A549 (cell line): Measurements from ENCODE around the gene OSBPL2. TPM values are rescaled to one million over a fixed set of nuclear protein-coding genes. Genes with fewer than 3 reads are reported as not detected.
A peak's percentile ranks its signal among the peaks of the same experiment; 100 is the strongest.

Experiments
- ATAC-seq, 2 experiments: fragments of 200-7000 bp in 1 of 2; fragments of >200 bp in 1 of 2; cut with Nextera tagmentation in 1 of 2; cut with Tn5 transposase in 1 of 2; 3 replicates each; pipeline versions ENCODE4 v1.8.0 to v1.9.1; 2018 to 2020; ENCODE audit warnings: mild to moderate bottlenecking in 1 of 2, moderate library complexity in 1 of 2
- CTCF ChIA-PET: fragments of 300-600 bp; sonication (Branson Sonifier 250); formaldehyde crosslinking; extraction: SDS; loops from one replicate; lab custom pipeline; 2021; ENCODE audit warnings: antibody characterized with exemption, inconsistent platforms; lab: Yijun Ruan, JAX
- POLR2A ChIA-PET: fragments of 350-600 bp; formaldehyde crosslinking; extraction: SDS; loops from one replicate; lab custom pipeline; 2021; ENCODE audit warnings: antibody characterized with exemption, inconsistent platforms; lab: Yijun Ruan, JAX
- DNase-seq, 2 experiments: peaks; one replicate each; pipeline versions ENCODE4 v3.0.0 to v3.0.0-alpha.2; 2011 to 2016; ENCODE audit warnings: low read depth in 1 of 2, low spot score in 1 of 2
- FAIRE-seq: peaks from 2 replicates; lab custom pipeline; 2011; peaks lifted over from hg19 to GRCh38; lab: Jason Lieb, UNC
- H3K27ac ChIP-seq, 2 experiments: fragments of >200 bp; sonication (Bioruptor Twin); formaldehyde crosslinking; 3 replicates each; pipeline ENCODE4 v1.5.1; 2016 to 2017
- H3K4me1 ChIP-seq: fragments of >200 bp; sonication (Bioruptor Twin); formaldehyde crosslinking; 3 replicates; pipeline ENCODE4 v1.6.1; 2016
- H3K4me2 ChIP-seq: fragments of >200 bp; sonication (Bioruptor Twin); formaldehyde crosslinking; 3 replicates; pipeline ENCODE4 v1.6.1; 2016
- H3K4me3 ChIP-seq: fragments of >200 bp; sonication (Bioruptor Twin); formaldehyde crosslinking; 3 replicates; pipeline ENCODE4 v1.5.1; 2016
- H3K9me3 ChIP-seq: fragments of >200 bp; sonication (Bioruptor Twin); formaldehyde crosslinking; 3 replicates; pipeline ENCODE4 v1.6.1; 2016
- CEBPB ChIP-seq, 2 experiments: fragments of >200 bp in 1 of 2; sonication (Bioruptor Twin) in 1 of 2; formaldehyde crosslinking in 1 of 2; IDR thresholded peaks; 2 replicates each; pipeline ENCODE4 v1.6.1; 2012 to 2016
- CHD2 ChIP-seq: fragments of 150-350 bp; IDR thresholded peaks from 2 replicates; pipeline ENCODE4 v1.6.1; 2014; ENCODE audit warnings: low read length; ENCODE audit not compliant: partially characterized antibody
- EHF ChIP-seq: fragments of 250-450 bp; sonication (Bioruptor Pico); IDR thresholded peaks from 2 replicates; pipeline ENCODE4 v1.5.0; 2020; ENCODE audit warnings: mild to moderate bottlenecking
- EP300 ChIP-seq, 2 experiments: fragments of >200 bp; sonication (Bioruptor Twin); formaldehyde crosslinking; IDR thresholded peaks; 2 replicates in 1 of 2; 3 replicates in 1 of 2; pipeline ENCODE4 v1.6.1; 2016 to 2017
- FOSB ChIP-seq: fragments of 250-450 bp; sonication (Bioruptor Pico); IDR thresholded peaks from 2 replicates; pipeline ENCODE4 v1.5.0; 2020; ENCODE audit warnings: mild to moderate bottlenecking, moderate library complexity
- HDAC2 ChIP-seq: fragments of 200-600 bp; sonication (generic); IDR thresholded peaks from 2 replicates; pipeline ENCODE4 v1.6.1; 2016
- HEYL ChIP-seq: fragments of 250-450 bp; sonication (Bioruptor Pico); IDR thresholded peaks from 2 replicates; pipeline ENCODE4 v1.8.0; 2021; ENCODE audit warnings: mild to moderate bottlenecking, moderate library complexity
- HOXA7 ChIP-seq: fragments of 250-450 bp; sonication (Bioruptor Pico); IDR thresholded peaks from 2 replicates; pipeline ENCODE4 v1.5.0; 2020; ENCODE audit warnings: mild to moderate bottlenecking, moderate library complexity
- JUN ChIP-seq, 2 experiments: fragments of >200 bp; sonication (Bioruptor Twin); formaldehyde crosslinking; IDR thresholded peaks; 2 replicates in 1 of 2; 3 replicates in 1 of 2; pipeline ENCODE4 v1.6.1; 2016 to 2017
- KDM5A ChIP-seq: fragments of 200-600 bp; sonication (generic); IDR thresholded peaks from 2 replicates; pipeline ENCODE4 v1.6.1; 2016; ENCODE audit warnings: antibody characterized with exemption, mild to moderate bottlenecking
- MAFK ChIP-seq: fragments of 450-650 bp; IDR thresholded peaks from 2 replicates; pipeline ENCODE4 v1.6.1; 2014; ENCODE audit not compliant: partially characterized antibody
- MAZ ChIP-seq: fragments of 150-350 bp; IDR thresholded peaks from 2 replicates; pipeline ENCODE4 v1.6.1; 2014; ENCODE audit warnings: antibody characterized with exemption, low read depth, low read length, borderline replicate concordance
- NPAS2 ChIP-seq: fragments of 250-450 bp; sonication (Bioruptor Pico); IDR thresholded peaks from 2 replicates; pipeline ENCODE4 v1.8.0; 2022; ENCODE audit warnings: mild to moderate bottlenecking, moderate library complexity, borderline replicate concordance
- PHF8 ChIP-seq: fragments of 200-600 bp; sonication (generic); IDR thresholded peaks from 2 replicates; pipeline ENCODE4 v1.6.1; 2016; ENCODE audit warnings: low read depth, mild to moderate bottlenecking, antibody characterized with exemption, moderate library complexity, borderline replicate concordance
- POLR2A ChIP-seq: IDR thresholded peaks from 2 replicates; pipeline ENCODE4 v1.6.1; 2012; ENCODE audit warnings: mild to moderate bottlenecking, low read length
- POLR2AphosphoS2 ChIP-seq: conservative IDR thresholded peaks from 2 replicates; pipeline ENCODE4 v1.6.1; 2012; ENCODE audit warnings: low read length, improper control_type of control experiment, inconsistent platforms
- SMC3 ChIP-seq: fragments of >200 bp; sonication (Bioruptor Twin); formaldehyde crosslinking; IDR thresholded peaks from 3 replicates; pipeline ENCODE4 v1.6.1; 2018; ENCODE audit warnings: inconsistent platforms
- TFCP2L1 ChIP-seq: fragments of 250-450 bp; sonication (Bioruptor Pico); IDR thresholded peaks from 2 replicates; pipeline ENCODE4 v1.5.0; 2021; ENCODE audit warnings: mild to moderate bottlenecking
- TP53 ChIP-seq: fragments of 250-450 bp; sonication (Bioruptor Pico); IDR thresholded peaks from 2 replicates; pipeline ENCODE4 v1.5.0; 2021; ENCODE audit warnings: mild to moderate bottlenecking, moderate library complexity
- ZC3H11A ChIP-seq: fragments of 450-650 bp; IDR thresholded peaks from 2 replicates; pipeline ENCODE4 v1.6.1; 2014; ENCODE audit warnings: antibody characterized with exemption, mild to moderate bottlenecking
- ZFP36 ChIP-seq: fragments of 450-650 bp; IDR thresholded peaks from 2 replicates; pipeline ENCODE4 v1.6.1; 2014; ENCODE audit warnings: borderline replicate concordance; ENCODE audit not compliant: partially characterized antibody
- ZNF302 ChIP-seq: fragments of 250-450 bp; sonication (Bioruptor Pico); IDR thresholded peaks from 2 replicates; pipeline ENCODE4 v1.9.0; 2021; ENCODE audit warnings: inconsistent platforms, mild to moderate bottlenecking, moderate library complexity
- WGBS: methylation state at CpG from one replicate; pipeline ENCODE4 v1.1.6; 2017; ENCODE audit errors: missing lambda C conversion rate; 5-methylcytosine and 5-hydroxymethylcytosine counted together
- polyA plus RNA-seq, 4 experiments: library from polyadenylated mRNA; depleted of rRNA in 3 of 4; stranded (reverse); fragments of >200 nt; fragmentation: RNase III in 1 of 4; extraction: RNeasy Plus Mini Kit Qiagen cat#74134 plus additional on column Dnase treatment in 1 of 4; gene quantifications; 2 replicates in 3 of 4; 3 replicates in 1 of 4; pipeline ENCODE4 v1.2.3, GENCODE V29; 2011 to 2017
- TF ChIP-seq, protein P1 (sequence below): IDR thresholded peaks from 2 replicates; pipeline ENCODE4 v1.6.1; 2012
- TF ChIP-seq, protein P2 (sequence below): fragments of >200 bp; sonication (Bioruptor Twin); formaldehyde crosslinking; IDR thresholded peaks from 3 replicates; pipeline ENCODE4 v1.6.1; 2016
- TF ChIP-seq, protein P3 (sequence below): fragments of 250-450 bp; sonication (Bioruptor Pico); IDR thresholded peaks from 2 replicates; pipeline ENCODE4 v1.5.0; 2021; ENCODE audit warnings: mild to moderate bottlenecking, moderate library complexity, borderline replicate concordance

Gene OSBPL2
- polyA plus RNA-seq, 2 of the 4 experiments (the other 2 are of a cell fraction), result 14.6 to 14.8 TPM

DNA sequence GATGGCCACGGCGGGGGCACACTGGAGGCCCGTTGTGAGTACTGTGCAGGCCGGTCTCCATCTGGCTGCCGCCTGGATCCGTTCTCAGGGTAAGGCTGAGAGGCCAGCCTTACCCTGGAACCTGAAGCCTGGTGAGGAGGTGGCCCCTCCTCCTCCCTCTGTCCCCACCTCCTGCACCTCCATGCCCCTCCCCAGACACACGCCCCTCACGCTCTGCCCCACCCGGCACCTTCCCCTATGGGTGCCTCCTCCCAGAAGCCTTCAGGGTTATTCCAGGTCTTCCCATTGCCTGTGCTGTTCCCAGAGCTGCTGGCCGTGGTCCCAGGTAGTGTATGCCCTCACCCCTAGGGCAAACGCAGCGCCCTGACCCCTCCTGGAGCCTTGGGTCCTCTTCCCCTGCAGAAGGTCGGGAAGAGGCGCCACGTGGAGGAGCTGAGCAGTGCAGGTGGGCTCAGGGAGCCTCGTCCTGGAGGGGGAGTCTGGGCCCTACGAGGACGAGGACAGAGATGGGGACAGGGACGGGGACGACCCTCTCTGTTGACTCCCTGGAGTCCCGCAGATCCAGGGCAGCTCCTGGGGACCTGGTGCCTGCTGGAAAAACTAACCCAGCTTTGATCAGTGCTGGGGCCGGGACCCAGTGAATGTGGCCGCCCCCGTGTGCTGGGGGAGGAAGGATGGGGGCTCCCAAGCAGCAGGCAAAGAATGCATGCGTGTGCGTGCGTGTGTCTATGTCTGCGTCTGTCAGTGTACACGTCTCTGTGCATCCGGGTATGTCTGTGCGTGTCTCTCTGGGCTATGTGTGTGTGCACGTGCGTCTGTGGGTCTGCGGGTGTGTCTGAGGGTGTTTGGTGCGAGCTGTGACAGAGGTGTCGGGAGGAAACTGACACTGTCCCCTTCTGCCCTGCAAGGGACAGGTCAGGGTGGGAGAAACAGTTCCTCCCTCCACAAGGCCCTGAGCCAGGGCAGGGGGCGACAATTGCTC is 10.1 kb upstream of the OSBPL2 start:
- Histone ChIP-seq H3K4me3 (no peak overlapping the region), H3K27ac (no peak overlapping the region), H3K4me1 (no peaks in the 10 kb centered on the region), H3K9me3 (no peaks in the 10 kb centered on the region), H3K4me2 (no peak overlapping the region)
- 45% methylated on average over 35 of the region's 37 CpGs for WGBS
- peak; percentile 39 to 65 for ATAC-seq
- TF ChIP-seq PHF8 (no peak), ZFP36 (peak; percentile 15)
- POLR2A ChIA-PET, result no interaction called here
- CTCF ChIA-PET, result interaction anchor here (0.6 kb wide), 1 partner anchor 18 kb away, joined by 3 read pairs; no protein-coding TSS in a partner anchor
- no peak for FAIRE-seq
- no peak for DNase-seq

DNA sequence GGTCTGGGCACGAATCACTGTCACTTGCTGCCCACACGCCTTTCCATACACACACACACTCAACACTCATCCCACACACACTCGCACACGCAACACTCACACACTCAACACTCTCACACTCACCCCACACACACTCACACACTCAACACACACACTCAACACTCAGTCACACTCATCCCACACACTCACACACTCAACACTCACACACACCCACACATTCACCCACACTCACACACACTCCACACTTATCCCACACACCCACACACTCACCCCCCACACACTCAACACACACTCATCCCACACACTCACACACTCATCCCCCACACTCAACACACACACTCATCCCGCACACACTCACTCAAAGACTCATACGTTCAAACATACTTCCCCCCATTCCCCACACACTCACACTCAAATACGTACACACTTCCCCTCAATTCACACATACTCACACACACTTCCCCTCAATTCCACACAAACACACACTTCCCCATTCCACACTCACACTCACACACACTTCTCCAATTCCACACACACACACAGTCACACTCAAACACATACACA is 9.3 kb upstream of the OSBPL2 start:
- DNase-seq (no peak), FAIRE-seq (no peak), ATAC-seq (no peak)
- TF ChIP-seq HOXA7 (CRISPR knock-in tag) (no peak), HDAC2 (no peak), POLR2A (no peak), CHD2 (no peak), JUN (IDR thresholded peaks at IDR 0.05) (no peak)
- TF ChIP-seq, protein P1, sequence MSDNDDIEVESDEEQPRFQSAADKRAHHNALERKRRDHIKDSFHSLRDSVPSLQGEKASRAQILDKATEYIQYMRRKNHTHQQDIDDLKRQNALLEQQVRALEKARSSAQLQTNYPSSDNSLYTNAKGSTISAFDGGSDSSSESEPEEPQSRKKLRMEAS, result no peak
- Histone ChIP-seq H3K27ac (no peak overlapping the region), H3K4me2 (no peak overlapping the region), H3K4me3 (no peak overlapping the region), H3K9me3 (no peaks in the 10 kb centered on the region), H3K4me1 (no peaks in the 10 kb centered on the region)
- POLR2A ChIA-PET, result no interaction called here
- CTCF ChIA-PET, result no interaction called here
- WGBS, result 49% methylated on average over 7 of the region's 7 CpGs

DNA sequence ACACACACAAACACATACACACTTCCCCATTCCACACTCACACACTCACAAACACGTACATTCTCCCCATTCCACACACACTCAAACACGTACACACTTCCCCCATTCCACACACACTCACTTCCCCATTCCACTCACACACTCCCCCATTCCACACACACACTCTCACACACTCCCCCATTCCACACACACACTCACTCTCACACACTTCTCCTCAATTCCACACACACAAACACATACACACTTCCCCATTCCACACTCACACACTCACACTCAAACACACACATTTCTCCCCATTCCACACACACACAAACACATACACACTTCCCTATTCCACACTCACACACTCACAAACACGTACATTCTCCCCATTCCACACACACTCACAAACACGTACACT is 8.7 kb upstream of the OSBPL2 start:
- DNase-seq (no peak), FAIRE-seq (no peak), ATAC-seq (no peak)
- TF ChIP-seq PHF8 (no peak), NPAS2 (no peak), CEBPB (IDR thresholded peaks at IDR 0.05) (no peak), SMC3 (no peak), TFCP2L1 (CRISPR knock-in tag) (no peak), ZFP36 (no peak), TP53 (CRISPR knock-in tag) (no peak), HEYL (CRISPR knock-in tag) (no peak), MAFK (no peak), KDM5A (no peak)
- TF ChIP-seq, protein P2, sequence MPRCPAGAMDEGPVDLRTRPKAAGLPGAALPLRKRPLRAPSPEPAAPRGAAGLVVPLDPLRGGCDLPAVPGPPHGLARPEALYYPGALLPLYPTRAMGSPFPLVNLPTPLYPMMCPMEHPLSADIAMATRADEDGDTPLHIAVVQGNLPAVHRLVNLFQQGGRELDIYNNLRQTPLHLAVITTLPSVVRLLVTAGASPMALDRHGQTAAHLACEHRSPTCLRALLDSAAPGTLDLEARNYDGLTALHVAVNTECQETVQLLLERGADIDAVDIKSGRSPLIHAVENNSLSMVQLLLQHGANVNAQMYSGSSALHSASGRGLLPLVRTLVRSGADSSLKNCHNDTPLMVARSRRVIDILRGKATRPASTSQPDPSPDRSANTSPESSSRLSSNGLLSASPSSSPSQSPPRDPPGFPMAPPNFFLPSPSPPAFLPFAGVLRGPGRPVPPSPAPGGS, result no peak
- no peak overlapping the region for H3K4me3 ChIP-seq
- no peak overlapping the region for H3K4me2 ChIP-seq
- H3K4me1 ChIP-seq, result no peaks in the 10 kb centered on the region
- CTCF ChIA-PET, result no interaction called here
- no peak overlapping the region for H3K27ac ChIP-seq
- 15% methylated on average over 4 of the region's 4 CpGs for WGBS
- H3K9me3 ChIP-seq, result no peaks in the 10 kb centered on the region
- POLR2A ChIA-PET, result no interaction called here

DNA sequence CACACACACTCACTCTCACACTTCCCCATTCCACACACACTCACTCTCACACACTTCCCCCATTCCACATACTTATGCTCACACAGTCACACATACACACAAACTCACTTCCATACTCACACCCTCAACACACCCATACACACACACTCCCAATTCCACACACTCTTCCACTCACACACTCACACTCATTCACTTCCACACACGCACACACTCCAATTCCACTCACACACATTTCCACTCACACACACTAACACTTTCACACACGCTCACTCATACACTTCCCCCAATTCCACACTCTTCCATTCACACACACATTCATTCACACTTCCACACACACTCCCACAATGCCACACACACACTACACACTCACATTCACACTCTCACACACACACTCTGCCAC is 8.0 kb upstream of the OSBPL2 start:
- Histone ChIP-seq H3K9me3 (no peaks in the 10 kb centered on the region), H3K4me2 (no peak overlapping the region), H3K4me1 (no peaks in the 10 kb centered on the region), H3K27ac (no peak overlapping the region), H3K4me3 (no peak overlapping the region)
- FAIRE-seq (no peak), ATAC-seq (no peak), DNase-seq (no peak)
- TF ChIP-seq HDAC2 (no peak), POLR2A (no peak), ZNF302 (no peak), FOSB (no peak), ZFP36 (no peak), MAZ (no peak), ZC3H11A (no peak), POLR2AphosphoS2 (no peak), CHD2 (no peak), NPAS2 (no peak), EHF (no peak), EP300 (IDR thresholded peaks at IDR 0.05) (no peak)
- TF ChIP-seq, protein P3, sequence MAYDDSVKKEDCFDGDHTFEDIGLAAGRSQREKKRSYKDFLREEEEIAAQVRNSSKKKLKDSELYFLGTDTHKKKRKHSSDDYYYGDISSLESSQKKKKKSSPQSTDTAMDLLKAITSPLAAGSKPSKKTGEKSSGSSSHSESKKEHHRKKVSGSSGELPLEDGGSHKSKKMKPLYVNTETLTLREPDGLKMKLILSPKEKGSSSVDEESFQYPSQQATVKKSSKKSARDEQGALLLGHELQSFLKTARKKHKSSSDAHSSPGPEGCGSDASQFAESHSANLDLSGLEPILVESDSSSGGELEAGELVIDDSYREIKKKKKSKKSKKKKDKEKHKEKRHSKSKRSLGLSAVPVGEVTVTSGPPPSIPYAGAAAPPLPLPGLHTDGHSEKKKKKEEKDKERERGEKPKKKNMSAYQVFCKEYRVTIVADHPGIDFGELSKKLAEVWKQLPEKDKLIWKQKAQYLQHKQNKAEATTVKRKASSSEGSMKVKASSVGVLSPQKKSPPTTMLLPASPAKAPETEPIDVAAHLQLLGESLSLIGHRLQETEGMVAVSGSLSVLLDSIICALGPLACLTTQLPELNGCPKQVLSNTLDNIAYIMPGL (CRISPR knock-in tag), result no peak
- CTCF ChIA-PET, result no interaction called here
- POLR2A ChIA-PET, result no interaction called here
- WGBS, result 37% methylated on average over 2 of the region's 2 CpGs
